Activated T-cell treated with anti-CD3 and anti-CD28 coated beads for 24 hours (primary cell): Measurements from ENCODE around the gene CFAP91.
"Not testable (repeated sequence)": the region's sequence is repeated elsewhere in the genome, so short reads cannot be mapped to it uniquely, and the experiment has no call there.

Experiments used
- DNase-seq: peaks from one replicate; pipeline ENCODE4 v3.0.0-alpha.2; 2020; ENCODE audit warnings: low read depth

The CFAP91 gene

GRCh38 chr3:119677641-119677934 lies 25.2 kb upstream of the CFAP91 start:
- DNase-seq = no peak

GRCh38 chr3:119678209-119678608 lies 24.6 kb upstream of the CFAP91 start:
- DNase-seq = not testable (repeated sequence)

- DNase-seq = no peak
These were observed 22.9 kb upstream of the CFAP91 start for GRCh38 chr3:119679874-119680273.

DNA sequence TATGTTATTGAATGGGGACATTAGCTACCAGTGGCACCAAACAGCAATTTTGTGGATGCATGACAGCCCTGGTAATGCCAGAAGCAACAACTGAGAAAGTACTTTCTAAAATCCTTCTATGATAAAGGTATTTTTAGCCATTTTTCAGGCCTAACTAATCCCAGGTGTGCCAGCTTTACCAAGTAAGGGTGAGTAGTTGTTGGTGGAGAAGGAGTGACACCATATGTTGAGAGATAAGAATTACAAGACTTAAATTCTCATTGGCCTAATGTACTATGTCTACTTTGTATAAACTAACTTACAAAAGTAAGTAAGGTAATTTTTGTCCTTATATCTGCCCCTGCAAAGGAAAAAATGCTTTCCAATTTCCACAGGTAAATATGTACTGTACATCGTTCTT lies 21.5 kb upstream of the CFAP91 start:
- DNase-seq = no peak

DNA sequence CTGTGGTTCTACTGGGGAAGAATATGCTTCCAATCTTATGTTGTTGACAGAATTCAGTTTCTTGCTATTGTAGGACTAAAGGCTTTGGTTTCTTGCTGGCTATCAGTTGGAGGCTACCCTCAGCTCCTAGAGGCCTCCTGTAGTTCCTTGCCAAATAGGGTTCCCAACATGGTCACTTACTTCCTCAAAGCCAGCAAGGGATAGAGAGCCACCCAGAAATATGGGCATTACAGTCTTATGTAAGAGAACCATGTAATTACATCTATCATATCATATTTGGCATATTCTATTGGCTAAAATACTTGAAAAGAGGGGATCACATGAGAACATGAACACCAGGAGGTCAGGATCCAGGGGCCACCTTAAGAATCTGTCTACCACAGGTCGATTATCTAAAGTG lies 19.4 kb upstream of the CFAP91 start:
- no peak for DNase-seq

GRCh38 chr3:119690043-119690656 lies 12.7 kb upstream of the CFAP91 start:
- DNase-seq = no peak

GRCh38 chr3:119695480-119695879 lies 7.3 kb upstream of the CFAP91 start:
- no peak for DNase-seq

DNA sequence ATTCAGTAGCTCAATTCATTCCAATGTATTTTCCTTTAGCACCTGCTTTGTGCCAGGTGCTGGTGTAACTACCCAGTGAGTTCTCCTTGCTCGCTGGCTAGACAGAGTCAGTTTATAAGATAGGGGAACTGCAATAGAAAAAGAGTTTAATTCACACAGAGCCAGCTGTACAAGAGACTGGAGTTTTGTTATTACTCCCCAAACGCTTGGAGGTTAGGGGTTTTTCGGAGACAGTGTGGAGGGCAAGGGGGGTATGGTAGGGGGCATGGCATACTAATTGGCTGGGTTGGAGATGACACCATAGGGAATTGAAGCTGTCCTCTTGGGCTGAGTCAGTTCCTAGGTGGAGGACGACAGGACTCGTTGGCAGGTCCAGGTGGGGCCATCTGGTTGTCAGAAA lies 5.4 kb upstream of the CFAP91 start:
- no peak for DNase-seq

DNA sequence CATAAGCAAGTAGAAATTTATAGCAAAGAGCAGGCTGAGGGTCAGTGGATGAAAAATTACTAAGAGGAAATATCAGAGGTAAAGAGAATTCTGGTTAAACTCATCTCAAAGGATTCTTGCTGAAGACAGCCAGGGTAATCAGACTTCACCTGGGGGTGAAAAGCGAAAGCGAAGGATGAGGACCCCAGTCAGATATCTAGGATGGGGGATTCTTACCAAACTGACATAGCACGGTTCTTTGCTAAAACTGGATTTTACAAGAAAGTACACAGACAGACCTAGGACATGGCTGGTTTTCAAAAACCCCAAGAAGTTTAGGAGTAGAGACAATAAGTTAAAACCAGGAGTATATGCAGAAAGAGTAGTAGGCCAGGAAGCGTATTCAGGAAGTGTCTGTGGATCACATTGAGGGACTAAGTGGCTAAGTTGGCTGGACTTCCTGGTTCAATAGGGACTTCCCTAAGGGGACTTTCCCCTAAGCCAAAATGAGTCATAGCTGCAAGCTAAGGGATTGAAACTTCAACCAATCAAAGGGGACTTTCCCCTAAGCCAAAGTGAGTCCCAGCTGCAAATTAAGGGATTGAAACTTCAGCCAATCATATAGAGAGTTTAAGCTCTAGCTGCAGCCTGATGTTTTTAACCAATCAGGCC lies 2.4 kb upstream of the CFAP91 start:
- peak; percentile 36 for DNase-seq

DNA sequence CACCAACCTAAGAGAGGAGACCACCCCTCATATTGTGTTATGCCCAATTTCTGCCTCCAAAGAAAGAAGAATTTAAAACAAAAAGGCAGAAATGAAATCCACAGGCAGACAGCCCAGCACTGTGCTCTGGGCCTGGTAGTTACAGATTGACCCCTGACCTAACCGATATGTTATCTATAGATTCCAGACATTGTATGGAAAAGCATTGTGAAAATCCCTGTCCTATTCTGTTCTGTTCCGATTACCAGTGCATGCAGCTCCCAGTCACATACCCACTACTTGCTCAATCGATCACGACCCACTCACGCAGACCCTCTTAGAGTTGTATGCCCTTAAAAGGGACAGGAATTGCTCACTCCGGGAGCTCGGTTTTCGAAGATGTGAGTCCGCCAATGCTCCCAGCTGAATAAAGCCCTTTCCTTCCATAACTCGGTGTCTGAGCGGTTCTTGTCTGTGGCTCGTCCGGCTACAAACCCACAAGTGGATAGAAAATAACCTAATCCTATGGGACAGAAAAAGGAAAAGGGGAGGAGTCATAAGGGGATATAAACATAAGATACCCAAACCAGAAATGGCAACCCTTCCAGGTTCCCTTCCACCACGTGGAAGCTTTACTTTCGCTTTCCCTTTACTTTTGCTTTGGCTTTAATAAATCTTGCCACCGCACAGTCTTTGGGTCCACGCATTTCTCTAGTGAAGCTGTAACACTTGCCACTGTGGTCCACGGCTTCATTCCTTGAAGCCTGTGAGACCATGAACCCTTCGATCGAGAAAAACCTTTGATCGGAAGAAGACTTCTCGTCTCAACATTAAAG lies 1.7 kb upstream of the CFAP91 start:
- no peak for DNase-seq

GRCh38 chr3:119703820-119704531 lies 1.2 kb downstream of the CFAP91 start:
- DNase-seq = no peak

GRCh38 chr3:119715105-119715504 lies 12.3 kb downstream of the CFAP91 start:
- no peak for DNase-seq

DNA sequence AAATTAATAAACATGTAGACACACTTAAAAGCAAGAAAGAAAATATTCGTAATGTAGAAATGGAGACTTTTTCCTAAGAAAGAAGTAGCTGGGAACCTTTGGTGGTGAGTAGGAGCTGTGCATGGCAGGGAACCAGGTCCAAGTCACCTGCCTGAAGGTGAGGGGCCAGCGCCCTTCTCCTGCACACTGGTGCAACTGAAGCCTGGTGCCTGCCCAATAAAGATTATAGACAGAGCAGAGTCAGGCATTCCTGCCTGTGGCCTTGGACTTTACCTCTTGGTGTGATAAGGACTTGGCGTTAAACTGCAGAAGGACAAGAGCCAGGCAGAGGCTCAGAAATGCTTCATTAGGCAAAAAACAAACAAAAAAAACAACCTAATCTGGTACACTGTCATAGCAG lies 14.2 kb downstream of the CFAP91 start:
- DNase-seq = no peak

- no peak for DNase-seq
These were observed 14.7 kb downstream of the CFAP91 start for GRCh38 chr3:119717520-119717919.

GRCh38 chr3:119723022-119723421 lies 20.2 kb downstream of the CFAP91 start:
- DNase-seq = no peak

- no peak for DNase-seq
These were observed 24.1 kb downstream of the CFAP91 start for GRCh38 chr3:119726909-119727308.

DNA sequence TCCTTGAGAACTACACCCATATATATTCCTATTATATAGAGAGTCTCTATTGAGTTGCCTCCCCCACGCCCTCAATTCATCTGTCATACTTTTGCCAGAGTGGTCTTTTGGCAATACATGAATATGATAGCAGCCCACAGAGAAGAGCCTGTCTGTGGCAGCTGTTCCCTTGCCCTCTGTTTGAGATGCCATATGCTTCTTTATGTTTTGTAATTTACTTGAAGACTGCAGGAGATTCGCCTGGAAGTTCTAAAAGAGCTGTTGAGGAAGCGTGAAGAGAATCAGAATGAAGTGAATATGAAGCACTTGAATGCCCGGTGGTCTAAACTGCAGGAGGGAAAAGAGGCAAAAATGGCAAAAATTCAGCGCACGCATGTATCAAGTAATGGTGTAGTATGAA lies 27.2 kb downstream of the CFAP91 start:
- no peak for DNase-seq

DNA sequence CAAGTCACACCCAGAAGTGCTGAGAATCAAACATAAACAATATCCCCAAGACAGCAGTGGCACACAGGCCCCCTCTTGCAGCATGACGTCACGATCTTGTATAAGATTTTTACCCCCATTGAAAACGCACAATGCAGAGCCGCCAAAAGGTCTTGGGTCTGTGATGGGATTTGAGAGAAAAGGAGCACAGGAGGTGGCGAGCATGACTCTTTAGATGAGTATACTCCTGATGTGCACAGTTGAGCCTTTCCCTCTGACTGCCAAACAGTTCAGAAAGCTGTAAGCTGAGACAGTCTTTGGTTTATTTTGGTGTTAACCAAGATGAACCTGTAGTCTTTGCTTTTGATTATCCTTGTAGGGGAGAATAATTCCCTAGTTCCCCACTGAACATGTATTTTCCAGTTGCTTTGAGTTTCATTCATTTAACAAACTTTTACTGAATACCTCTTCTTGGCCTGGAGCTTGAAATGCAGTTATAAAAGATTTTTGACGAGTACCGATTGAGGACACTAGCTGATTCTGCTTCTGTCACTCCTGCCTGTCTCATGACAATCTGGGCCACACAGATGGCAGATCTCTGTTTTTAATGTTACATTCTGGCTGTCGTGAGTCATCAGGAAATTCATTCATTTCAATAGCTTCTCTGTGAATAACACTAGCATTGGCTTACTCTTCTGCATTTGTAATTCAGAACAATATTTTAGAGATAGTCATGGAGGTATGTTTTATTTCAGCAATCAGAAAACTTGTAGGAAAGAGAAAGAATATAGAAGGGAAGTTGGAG lies 28.9 kb downstream of the CFAP91 start:
- DNase-seq = no peak

DNA sequence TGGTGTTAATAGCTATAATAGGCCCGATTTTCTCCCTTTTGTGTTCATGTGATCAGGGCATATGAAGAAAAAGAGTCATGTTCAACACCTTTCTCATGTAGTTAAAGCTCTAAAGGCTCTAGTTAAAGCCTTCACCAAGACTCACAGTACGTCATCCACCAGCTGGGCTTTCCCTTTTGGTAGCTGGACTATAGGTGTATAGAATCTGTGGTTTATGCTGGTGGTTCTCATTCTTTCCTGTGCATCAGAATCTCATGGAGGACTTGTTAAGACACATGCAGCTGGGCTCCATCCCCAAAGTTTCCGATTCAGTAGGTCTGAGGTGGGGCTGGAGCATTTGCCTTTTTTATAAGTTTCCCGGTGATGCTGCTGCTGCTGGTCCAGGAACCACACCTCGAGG lies 31.0 kb downstream of the CFAP91 start:
- DNase-seq = no peak

DNA sequence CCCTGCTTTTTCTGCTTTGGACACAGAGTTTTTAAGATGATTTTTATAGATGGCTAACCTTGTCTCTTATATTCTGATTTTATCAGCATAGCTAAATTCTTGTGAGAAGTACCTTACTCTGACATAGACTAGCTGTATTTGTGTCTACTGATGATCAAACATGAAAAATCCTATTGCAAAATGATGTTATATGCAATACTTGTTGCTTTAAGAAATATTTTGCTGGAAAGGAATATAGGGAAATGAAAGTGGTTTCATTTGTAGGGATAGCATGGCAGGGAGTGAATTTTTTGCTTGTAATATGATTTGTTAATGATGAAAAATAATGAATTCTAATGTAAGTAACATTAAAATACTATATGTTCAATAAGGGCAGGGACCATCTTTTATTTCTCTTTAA lies 35.9 kb downstream of the CFAP91 start:
- no peak for DNase-seq

DNA sequence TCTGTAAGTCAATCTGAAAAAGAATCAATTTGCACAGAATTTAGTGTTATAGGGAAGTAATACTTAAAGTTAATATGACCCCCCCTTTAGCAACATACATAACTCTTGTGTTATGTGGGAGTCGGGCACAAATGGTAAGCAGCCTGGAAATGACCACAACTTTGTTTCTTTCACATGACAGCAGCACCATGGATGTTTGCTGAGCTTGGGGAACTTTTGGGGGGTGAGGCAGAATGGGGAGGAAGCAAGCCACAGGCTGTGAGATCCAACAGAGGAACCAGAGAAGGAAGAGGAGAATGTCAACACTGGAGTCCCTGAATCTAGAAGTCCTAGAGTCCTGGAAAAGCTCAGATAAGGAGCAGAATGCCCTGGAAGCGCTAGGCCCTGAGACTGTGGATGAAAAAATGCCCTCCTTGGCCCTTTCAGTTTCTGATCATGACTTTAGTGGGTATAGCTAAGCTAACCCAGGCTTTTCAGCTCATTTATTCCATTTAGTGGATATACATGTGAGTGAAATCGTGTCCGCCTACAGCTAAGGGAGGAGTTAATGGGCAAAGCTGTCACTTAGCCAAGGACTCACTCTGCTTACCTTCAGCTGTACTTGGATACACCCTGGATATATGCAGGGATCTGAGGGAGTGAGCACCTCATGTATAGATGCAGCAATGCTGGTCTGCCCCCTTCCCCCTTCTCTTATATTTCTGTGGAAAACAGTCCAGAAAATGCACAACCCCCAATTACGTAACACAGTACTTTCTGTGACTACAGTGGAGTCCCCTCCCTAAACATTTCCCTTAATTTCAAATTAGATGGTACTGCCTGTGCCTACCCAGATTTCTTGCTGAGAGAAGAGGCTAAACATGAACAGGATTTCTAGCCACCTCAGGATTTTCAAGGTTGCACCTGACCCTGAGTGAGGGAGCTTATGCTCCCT lies 39.1 kb downstream of the CFAP91 start:
- DNase-seq = no peak
